ENCODE data around the gene LYPD6B.

Gene LYPD6B

DNA sequence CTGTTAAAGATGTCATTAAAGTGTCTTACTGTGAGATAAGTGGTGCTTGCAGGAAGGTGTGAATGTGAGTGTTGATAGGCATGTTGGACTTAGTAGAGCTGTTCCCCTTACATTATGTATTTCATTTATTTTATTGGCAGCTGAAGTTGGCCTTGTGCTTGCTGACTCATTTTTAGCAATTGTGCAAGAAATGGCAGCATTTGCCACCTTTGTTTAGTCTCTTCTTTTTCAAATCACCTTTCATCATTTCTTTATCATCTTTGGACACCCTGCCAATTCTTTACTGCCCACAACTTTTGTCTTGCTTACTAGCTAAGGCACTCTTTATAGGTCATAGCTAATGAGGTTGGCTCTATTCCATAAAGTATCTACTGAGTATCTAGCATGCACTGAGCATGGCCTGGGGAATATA lies 161.6 kb downstream of the LYPD6B start:
- Histone ChIP-seq H3K4me1 (ENCODE audit: insufficient read depth, low read length, poor library complexity, severe bottlenecking) (no peaks in the 10 kb centered on the region), H3K79me2 (ENCODE audit: insufficient read depth, low read length) (no peaks in the 10 kb centered on the region), H3K4me2 (ENCODE audit: low read depth, low read length, poor library complexity, severe bottlenecking) (no peak overlapping the region), H3K9ac (ENCODE audit: low read depth, low read length, poor library complexity, severe bottlenecking) (no peak overlapping the region), H3K9me2 (replicated peaks; ENCODE audit: low read depth, low read length) (no peaks in the 10 kb centered on the region), H3K36me3 (ENCODE audit: insufficient read depth, low read length) (no peaks in the 10 kb centered on the region), H3K9me3 (ENCODE audit: insufficient read depth, low read depth, low read length) (no peaks in the 10 kb centered on the region), H3K27me3 (ENCODE audit: insufficient read depth, low read length, poor library complexity, severe bottlenecking) (no peaks in the 10 kb centered on the region), H3F3A (ENCODE audit: low read depth) (no peaks in the 10 kb centered on the region), H4K20me1 (ENCODE audit: insufficient read depth, low read length, poor library complexity, severe bottlenecking) (no peaks in the 10 kb centered on the region), H3K4me3 (ENCODE audit: low read length, poor library complexity, severe bottlenecking) (no peak overlapping the region), H2AFZ (ENCODE audit: low read length) (no peak overlapping the region)
- TF ChIP-seq, protein P1, sequence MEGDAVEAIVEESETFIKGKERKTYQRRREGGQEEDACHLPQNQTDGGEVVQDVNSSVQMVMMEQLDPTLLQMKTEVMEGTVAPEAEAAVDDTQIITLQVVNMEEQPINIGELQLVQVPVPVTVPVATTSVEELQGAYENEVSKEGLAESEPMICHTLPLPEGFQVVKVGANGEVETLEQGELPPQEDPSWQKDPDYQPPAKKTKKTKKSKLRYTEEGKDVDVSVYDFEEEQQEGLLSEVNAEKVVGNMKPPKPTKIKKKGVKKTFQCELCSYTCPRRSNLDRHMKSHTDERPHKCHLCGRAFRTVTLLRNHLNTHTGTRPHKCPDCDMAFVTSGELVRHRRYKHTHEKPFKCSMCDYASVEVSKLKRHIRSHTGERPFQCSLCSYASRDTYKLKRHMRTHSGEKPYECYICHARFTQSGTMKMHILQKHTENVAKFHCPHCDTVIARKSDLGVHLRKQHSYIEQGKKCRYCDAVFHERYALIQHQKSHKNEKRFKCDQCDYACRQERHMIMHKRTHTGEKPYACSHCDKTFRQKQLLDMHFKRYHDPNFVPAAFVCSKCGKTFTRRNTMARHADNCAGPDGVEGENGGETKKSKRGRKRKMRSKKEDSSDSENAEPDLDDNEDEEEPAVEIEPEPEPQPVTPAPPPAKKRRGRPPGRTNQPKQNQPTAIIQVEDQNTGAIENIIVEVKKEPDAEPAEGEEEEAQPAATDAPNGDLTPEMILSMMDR (conservative IDR thresholded peaks at IDR 0.05; ENCODE audit: low read length), result no peak
- TF ChIP-seq EZH2phosphoT487 (IDR thresholded peaks at IDR 0.05; ENCODE audit: borderline replicate concordance), result no peak

DNA sequence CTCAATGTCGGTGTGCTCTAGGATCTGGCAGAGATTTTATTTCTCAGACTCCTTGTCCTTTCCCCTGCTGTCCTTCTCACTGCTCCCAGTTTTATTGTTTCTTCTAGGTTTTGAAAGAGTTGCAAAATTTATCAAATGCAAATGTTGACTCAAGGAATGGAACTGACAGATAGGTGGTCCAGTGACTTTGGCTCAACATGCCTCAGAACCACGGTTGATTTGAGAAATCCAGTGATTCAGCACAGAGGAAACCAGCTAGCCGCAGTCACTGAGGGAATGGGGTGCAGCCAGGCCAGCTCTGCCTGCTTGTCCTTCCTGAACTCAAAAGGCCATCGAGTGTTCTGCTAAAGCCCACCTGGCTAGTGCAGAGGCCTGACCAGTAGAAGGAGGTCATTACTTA lies 166.2 kb downstream of the LYPD6B start:
- Histone ChIP-seq H3F3A (ENCODE audit: low read depth) (no peaks in the 10 kb centered on the region), H3K36me3 (ENCODE audit: insufficient read depth, low read length) (no peaks in the 10 kb centered on the region), H3K79me2 (ENCODE audit: insufficient read depth, low read length) (no peaks in the 10 kb centered on the region), H4K20me1 (ENCODE audit: insufficient read depth, low read length, poor library complexity, severe bottlenecking) (no peaks in the 10 kb centered on the region), H3K9ac (ENCODE audit: low read depth, low read length, poor library complexity, severe bottlenecking) (no peak overlapping the region), H2AFZ (ENCODE audit: low read length) (no peak overlapping the region), H3K9me3 (ENCODE audit: insufficient read depth, low read depth, low read length) (no peaks in the 10 kb centered on the region), H3K9me2 (replicated peaks; ENCODE audit: low read depth, low read length) (no peaks in the 10 kb centered on the region), H3K4me1 (ENCODE audit: insufficient read depth, low read length, poor library complexity, severe bottlenecking) (no peaks in the 10 kb centered on the region), H3K4me3 (ENCODE audit: low read length, poor library complexity, severe bottlenecking) (no peak overlapping the region), H3K27me3 (ENCODE audit: insufficient read depth, low read length, poor library complexity, severe bottlenecking) (no peaks in the 10 kb centered on the region), H3K4me2 (ENCODE audit: low read depth, low read length, poor library complexity, severe bottlenecking) (no peak overlapping the region)
- no peak for TF ChIP-seq EZH2phosphoT487 (IDR thresholded peaks at IDR 0.05; ENCODE audit: borderline replicate concordance)
- TF ChIP-seq, protein P1 (conservative IDR thresholded peaks at IDR 0.05; ENCODE audit: low read length), result no peak

DNA sequence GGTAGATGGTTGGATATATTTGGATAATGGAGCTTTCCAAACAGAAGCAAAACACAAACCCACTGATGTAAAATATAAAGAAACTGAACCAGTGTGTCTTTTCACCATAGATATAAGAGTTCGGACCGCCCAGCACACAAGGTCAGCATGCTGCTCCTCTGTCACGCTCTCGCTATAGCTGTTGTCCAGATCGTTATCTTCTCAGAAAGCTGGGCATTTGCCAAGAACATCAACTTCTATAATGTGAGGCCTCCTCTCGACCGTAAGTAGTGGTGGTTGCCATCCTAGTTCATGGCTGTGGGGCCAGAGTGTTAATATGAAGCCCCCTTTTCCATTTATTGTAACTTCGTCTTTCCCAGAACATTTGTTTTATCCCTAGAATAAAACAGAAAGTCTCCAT lies 166.6 kb downstream of the LYPD6B start:
- no peaks in the 10 kb centered on the region for H3K36me3 ChIP-seq (ENCODE audit: insufficient read depth, low read length)
- TF ChIP-seq, protein P1 (conservative IDR thresholded peaks at IDR 0.05; ENCODE audit: low read length), result no peak
- TF ChIP-seq EZH2phosphoT487 (IDR thresholded peaks at IDR 0.05; ENCODE audit: borderline replicate concordance), result no peak
- H2AFZ ChIP-seq (ENCODE audit: low read length), result no peak overlapping the region
- no peaks in the 10 kb centered on the region for H3K79me2 ChIP-seq (ENCODE audit: insufficient read depth, low read length)
- H3K9ac ChIP-seq (ENCODE audit: low read depth, low read length, poor library complexity, severe bottlenecking), result no peak overlapping the region
- H3K4me3 ChIP-seq (ENCODE audit: low read length, poor library complexity, severe bottlenecking), result no peak overlapping the region
- no peaks in the 10 kb centered on the region for H3K27me3 ChIP-seq (ENCODE audit: insufficient read depth, low read length, poor library complexity, severe bottlenecking)
- H3K9me3 ChIP-seq (ENCODE audit: insufficient read depth, low read depth, low read length), result no peaks in the 10 kb centered on the region
- H3K9me2 ChIP-seq (replicated peaks; ENCODE audit: low read depth, low read length), result no peaks in the 10 kb centered on the region
- no peak overlapping the region for H3K4me2 ChIP-seq (ENCODE audit: low read depth, low read length, poor library complexity, severe bottlenecking)
- H4K20me1 ChIP-seq (ENCODE audit: insufficient read depth, low read length, poor library complexity, severe bottlenecking), result no peaks in the 10 kb centered on the region
- H3K4me1 ChIP-seq (ENCODE audit: insufficient read depth, low read length, poor library complexity, severe bottlenecking), result no peaks in the 10 kb centered on the region
- no peaks in the 10 kb centered on the region for H3F3A ChIP-seq (ENCODE audit: low read depth)

All from Loucy (cell line).